ENCODE data around the gene ERBIN.
A peak's percentile ranks its signal among the peaks of the same experiment; 100 is the strongest.
"Not testable (repeated sequence)": the region's sequence is repeated elsewhere in the genome, so short reads cannot be mapped to it uniquely, and the experiment has no call there.

Gene ERBIN

DNA sequence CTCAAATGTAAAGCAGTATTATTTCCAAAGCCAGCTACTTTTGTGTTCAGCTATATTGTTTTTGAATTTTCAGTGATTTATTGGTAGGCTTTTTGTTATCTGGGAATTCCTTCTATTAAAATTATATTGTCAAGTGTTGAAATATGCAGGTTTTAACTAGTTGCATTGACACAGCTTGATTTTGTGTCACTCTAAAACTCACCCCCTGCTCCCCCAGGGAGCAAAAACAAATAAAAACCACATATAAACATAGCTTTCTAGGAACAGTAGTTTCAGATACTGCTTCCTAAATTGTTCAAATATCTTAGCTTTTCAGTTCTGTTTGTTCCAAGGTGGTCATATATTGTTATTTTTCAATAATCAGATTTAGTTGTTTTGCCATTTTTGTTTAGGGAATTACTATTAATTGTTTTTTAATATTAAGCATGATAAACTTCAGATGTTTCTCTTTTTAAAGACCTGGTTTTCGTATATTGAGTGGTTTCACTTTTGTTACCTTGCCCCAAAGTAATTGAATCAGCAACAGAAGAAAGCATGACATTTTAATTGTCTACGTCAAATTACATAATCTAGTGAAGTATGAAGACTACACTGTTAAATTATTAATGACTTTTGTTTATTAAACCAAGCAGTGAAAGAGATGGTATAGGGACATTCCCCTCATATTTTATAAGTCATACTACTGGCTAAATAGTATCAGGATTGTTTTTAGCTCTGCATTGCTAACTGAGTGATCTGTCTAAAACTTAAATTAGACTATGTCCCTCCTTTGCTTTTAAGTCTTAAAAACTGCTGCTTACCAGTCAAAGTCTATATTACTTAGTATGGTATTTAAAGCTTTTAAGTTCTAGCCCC, 43.4 kb downstream of the ERBIN start:
- no peak for DNase-seq

DNA sequence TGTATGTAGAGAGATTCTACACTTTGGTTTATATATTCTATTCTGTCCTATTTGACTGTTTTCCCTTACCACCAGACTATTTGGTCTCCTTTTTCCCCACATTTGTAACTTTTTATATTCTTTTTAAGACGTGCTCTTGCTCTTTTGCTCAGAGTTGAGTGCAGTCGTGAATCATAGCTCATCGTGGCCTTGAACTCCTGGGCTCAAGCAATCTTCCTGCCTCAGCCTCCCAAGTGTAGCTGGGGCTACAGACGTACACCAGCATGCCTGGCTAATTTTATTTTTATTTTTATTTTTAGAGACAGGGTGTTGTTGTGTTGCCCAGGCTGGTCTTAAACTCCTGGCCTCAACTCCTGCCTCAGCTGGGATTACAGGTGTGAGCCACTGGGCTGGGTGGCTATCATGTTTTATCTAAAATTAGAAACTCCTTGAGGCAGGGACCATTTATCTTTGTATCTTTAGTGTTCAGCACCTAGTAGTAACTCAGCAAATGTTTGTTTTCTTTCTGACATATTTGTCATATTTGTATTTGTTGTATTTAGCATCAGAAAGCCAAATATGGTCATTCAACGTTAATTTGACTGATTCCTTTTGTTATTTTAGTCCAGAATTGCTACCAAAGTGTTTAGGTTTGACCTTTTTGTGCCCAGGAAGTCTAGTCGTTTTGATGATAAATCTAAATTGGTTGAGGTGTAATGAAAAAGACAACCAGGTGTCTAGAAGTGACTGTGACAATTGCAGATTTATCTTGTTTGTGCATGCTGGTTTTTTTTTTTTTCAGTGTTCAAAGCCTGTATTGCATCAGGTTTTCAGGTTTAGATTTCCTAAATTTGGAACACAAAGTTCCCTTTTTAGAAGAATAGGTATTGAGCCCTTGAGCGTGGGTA, 44.3 kb downstream of the ERBIN start:
- no peak for DNase-seq

DNA sequence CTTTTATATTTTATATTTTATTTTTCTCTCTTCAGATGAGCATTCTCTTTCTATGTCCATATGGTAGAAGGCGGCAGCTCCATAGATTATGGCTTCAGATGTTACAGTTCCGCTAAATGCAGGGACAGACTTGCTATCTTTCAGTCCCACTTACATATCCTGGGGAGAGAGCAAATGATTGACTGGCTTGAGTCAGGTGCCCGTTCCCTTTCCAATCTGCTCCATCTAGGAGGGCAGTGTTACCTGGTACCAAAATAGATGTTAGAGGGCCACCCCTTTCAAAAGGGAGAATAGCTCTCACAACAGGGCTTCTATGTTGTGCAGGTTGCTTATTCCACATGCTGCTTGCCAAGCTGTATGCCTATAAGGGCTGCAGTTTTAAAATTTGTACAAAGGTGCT, 45.3 kb downstream of the ERBIN start:
- no peak for DNase-seq

DNA sequence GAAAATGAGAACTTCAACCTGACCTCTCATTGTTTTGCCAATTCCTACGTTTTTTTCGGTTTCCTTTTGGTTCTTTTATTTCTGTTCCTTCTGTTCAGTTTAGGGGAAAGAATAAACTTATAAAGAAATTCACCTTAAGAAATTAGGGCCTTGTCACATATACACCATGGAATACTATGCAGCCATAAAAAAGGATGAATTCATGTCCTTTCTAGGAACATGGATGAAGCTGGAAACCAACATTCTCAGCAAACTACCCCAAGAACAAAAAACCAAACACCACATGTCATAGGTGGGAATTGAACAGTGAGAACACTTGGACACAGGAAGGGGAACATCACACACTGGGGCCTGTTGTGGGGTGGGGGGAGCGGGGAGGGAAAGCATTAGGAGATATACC, 46.5 kb downstream of the ERBIN start:
- DNase-seq, result not testable (repeated sequence)

DNA sequence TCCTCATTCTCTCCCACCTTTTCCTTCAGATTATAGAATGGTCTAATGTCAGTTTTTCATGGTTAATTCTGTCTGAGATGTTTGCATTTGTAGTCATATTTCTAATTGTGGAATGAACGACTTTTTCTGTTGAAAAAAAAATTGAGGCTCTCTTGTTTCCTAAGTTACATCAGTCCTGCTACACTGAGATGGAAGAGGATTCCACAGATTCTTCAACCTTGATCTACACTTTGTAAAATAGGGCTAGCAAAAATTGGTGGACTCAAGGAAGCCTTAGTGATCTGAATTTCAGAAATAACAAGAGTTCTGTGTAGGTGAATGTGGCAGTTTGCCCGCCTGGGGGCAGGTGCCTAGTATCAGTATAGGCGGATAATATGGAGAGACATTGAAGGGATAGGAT, 51.9 kb downstream of the ERBIN start:
- no peak for DNase-seq

DNA sequence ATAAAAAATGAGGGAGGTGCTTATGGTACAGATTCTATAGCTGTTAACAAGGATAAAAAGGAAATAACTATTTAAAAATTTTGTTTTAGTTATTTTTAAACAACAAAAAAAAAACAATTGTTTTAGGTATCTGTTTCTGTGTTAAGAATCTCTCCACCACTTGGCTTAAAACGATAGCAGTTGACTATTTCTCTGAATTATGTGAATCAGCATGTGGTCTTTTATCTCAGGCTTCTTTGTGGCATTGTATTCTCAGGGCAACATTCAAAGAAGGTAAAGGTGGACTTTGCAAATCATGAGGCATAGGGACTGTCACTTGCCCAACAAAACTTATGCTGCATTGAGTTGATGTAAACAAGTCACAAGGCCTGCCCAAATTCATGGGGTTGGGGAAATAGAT, 55.2 kb downstream of the ERBIN start:
- peak; percentile 13 for DNase-seq

DNA sequence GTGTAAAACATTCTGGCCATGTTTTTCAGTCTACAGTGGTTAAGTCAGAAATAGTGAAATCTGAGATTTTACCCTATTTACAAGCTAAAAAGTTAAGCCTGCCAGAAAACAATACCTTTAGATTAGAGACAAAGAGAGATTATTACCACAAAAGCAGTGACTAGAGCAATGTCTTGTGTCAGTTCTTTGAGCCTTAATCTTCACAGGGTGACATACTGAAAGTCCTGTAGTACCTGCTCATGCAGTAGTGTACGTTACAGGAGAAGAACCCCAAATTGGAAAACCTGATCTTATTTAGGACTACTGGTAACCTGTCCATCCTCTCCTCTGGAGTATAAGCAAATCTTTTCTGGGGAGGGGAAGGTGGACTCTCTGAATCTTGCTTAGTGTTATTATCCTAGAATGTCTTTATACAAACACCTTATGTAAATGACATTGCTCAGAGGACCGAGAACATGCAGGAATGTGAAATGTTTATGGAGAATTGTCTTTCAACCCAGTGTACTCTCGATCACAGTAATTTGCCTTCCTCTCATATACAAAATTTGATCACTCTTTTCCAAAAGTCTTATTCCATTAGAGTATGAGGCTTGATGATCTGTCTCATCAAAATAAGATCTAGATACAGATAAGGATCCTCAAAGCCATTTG, 55.7 kb downstream of the ERBIN start:
- no peak for DNase-seq

DNA sequence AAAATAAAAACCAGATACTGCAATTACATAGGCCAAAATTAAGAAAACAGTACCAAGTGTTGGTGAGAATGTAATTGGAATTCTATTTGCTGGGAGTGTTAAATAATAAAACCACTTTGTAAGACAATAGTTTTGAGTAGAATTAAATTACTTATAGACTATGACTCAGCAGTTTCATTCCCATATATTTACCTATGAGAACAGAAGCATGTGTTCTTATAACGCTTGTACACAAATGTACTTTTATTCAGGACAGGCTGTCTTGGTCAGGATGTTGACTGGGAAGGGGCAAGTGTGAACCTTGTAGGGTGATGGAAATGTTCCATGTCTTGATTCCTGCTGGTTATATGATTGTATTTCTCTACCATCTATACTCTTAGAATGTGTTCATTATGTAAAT, 56.3 kb downstream of the ERBIN start:
- DNase-seq, result no peak

DNA sequence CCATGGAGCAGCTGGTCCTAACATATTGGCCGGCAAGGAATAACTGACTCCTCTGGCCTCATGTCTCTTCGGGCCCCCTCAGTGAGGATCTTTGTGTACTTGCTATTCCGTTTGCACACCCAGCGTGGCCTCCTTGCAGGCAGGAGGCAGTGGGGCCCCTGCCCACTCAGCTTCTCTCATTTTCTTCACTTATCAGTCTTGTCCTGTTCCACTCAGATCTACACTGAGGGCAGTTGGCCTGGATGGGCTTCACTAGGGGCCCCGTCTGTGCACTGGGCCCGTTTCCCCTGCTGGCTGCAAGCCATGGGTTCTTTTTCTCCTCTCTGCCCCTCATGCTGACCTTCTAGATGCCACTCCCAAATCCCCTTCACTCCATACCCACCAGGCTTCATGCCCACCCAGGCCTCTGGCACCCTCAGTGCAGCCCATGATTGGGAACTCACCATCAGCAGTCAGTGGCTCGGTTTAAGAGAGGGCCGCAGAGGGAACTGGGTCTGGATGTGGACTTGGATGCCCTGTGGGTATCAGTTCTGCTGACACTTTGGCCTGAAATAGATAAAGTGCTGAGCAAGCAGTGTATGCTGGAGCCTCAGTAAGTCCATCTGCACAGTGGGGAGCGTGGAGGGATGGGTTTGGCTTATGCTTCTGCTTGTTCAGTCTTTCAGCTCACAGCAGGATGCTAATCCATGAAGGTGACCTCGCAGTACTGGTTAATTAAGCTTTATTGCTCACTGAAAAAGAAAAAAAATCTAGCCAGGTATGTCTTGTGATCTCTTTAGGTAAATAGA, 57.9 kb downstream of the ERBIN start:
- DNase-seq, result no peak

DNA sequence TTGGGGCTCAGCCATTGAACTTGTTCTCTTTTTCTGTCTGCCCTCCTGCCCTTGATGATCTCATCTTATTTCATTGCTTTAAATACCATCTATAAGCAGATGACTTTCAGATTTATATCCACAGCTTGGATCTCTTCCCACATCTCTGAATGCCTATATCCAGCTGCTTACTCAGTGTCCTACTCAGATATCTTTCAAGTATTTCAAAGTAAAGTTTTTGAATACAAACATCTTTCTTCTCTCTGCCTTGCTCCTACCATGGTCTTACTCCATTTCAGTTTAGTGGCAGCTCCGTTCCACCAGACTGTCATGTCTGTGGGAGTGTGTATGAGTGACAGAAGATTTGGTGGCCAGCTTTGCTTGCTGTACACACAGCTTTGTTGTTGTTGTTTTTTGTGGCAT, 59.7 kb downstream of the ERBIN start:
- no peak for DNase-seq

DNA sequence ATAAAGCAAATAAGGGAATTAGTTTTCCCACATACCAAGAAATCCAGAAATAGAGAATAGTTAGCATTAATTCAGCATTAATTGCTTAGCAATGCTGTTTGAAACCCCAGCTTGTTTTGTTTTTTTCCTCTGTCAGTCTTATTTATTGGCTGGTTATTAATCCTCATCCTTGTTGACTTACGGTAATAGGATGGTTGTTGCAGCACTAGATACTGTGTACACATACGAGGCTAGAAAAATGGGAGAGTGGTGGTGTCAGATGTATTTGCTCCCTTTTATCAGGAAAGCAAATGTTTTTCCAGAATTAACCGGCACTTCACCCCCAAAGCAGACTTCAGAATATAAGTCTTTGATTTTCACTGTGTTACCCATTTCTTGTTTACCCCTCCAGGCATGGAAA, 60.4 kb downstream of the ERBIN start:
- no peak for DNase-seq

DNA sequence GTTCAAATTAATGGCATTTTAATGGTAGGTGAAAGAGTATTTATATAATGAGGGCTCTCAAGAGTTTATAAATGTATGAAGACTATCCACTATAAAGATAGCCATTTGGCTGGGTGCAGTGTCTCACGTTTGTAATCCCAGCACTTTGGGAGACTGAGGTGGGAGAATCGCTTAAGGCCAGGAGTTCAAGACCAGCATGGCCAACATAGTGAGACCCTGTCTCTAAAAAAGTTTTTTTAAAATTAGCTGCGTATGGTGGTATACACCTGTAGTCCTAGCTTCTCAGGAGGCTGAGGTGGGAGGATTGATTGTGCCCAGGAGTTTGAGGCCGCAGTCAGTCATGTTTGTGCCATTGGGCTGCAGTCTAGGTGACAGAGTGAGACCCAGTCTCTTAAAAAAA, 61.6 kb downstream of the ERBIN start:
- DNase-seq, result no peak

DNA sequence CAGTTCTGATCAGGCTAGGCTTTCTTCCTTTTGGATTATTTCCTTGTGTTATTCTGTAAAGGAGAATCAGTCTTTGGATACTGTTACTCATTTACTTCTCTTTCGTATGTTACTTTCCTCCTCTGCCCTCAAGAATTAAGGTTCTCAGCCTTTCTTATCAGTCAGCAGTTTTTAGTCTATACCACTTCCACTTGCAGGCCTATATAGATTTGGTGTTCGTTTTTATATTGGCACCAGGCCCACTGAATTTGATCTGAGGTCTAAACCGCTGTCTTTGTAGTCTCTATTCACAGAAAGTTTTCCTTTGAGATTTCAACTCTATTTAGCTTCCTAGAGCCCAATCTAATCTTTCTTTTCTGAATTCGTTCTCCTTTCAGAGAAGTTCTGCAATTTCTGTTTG, 62.8 kb downstream of the ERBIN start:
- DNase-seq, result no peak

DNA sequence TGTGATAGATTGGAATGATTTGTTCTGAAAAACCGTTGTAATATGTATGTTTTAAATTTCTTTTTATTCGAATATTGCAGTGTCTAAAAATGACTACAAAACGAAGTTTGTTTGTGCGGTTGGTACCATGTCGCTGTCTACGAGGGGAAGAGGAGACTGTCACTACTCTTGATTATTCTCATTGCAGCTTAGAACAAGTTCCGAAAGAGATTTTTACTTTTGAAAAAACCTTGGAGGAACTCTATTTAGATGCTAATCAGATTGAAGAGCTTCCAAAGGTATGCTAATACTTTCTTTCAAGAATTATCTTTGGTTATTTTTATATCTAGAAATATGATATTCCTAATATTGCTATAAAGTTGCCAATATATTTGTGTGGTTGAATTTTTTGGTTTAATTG, 66.3 kb downstream of the ERBIN start:
- no peak for DNase-seq

DNA sequence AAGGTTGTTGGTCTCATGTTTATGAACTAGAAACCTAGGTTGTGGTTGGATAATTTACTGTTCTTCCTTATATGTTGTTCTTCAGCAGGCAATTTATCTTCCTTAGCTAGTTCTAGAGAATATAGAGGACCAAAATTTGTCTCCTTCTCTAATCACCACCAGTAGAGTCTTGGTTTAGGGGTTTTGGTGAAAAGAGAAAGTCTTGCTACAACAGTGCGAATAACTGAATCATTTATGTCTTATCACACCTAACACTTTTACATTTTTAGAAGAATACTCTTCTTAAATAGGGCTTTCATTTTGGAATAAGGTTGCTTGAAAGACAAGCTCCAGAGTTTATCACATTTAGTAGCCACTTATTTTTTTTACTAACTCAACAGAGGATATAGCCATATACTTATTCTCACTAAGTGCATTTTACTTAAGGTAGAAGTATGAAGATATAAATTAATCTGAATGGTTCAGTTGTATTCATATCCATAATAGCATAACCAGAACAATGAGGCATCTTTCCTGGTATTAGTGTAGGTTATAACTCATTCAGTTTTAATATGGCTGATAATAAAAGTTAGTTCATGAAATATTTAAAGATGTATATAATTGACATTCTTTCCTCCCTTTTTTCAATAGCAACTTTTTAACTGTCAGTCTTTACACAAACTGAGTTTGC, 67.9 kb downstream of the ERBIN start:
- DNase-seq, result no peak

DNA sequence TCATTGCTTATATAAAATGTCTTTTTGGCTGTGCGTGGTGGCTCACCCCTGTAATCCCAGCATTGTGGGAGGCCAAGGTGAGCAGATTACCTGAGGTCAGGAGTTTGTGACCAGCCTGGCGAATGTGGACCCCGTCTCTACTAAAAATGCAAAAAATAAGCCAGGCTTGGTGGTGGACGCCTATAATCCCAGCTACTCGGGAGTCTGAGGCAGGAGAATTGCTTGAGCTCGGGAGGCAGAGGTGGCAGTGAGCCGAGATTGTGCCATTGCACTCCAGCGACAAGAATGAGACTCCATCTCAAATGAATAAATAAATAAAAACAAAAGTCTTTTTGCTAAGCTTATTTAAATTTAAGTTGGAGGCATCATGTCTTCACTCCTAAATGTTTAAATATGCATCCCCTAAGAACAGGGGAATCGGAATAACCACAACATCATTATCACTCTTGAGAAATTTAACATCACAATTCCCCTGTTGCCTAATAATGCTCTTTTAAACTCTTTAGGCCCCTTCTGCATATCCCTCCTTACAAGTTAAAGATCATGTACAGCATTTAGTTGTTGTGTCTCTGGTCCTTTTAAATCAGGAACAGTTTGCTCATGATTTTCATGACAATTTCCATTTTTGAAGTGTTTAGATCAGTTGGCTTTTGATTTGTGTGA, 72.8 kb downstream of the ERBIN start:
- no peak for DNase-seq

DNA sequence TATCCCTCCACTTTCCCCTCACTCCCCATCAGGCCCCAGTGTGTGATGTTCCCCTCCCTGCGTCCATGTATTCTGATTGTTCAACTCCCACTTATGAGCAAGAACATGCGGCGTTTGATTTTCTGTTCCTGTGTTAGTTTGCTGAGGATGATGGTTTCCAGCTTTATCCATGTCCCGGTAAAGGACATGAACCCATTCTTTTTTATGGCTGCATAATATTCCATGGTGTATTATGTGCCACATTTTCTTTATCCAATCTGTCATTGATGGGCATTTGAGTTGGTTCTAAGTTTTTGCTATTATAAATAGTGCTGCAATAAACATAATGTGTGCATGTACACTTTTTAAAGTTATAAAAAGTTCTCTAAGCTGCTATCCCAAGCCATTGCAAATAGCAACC, 75.6 kb downstream of the ERBIN start:
- DNase-seq, result no peak

DNA sequence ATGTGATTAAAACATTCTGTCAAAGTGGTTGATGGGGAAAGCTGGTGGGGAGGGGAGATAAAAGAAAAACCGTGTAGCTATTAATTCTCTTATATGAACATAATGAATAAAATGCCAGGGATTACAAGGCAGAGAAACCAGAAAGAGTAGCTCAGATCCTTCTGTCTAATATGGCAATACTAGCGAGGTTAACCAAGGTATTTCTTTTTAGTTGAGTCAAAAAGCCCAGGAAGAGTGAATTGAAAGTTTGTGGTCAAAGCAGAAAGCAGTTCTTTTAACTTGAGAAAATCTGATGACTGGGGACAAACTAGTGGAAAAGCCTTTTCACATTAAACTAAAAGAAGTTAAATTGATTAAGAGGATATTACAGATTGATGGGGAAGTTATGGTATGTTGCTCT, 76.0 kb downstream of the ERBIN start:
- no peak for DNase-seq

DNA sequence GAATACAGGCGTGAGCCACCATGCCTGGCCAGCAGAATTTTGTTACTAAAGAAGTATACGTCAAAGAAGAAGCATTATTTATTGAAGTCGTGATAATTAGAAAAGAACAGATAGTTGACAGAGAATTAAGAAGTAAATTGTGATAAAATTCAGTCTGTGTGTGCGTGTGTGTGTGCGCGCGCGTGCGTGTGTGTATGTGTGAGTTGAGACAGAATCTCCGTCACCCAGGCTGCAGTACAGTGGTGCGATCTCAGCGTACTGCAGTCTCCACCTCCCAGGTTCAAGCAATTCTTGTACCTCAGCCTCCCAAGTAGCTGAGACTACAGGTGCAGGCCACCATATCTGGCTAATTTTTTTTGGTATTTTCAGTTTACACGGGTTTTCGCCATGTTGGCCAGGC, 77.8 kb downstream of the ERBIN start:
- DNase-seq, result no peak

DNA sequence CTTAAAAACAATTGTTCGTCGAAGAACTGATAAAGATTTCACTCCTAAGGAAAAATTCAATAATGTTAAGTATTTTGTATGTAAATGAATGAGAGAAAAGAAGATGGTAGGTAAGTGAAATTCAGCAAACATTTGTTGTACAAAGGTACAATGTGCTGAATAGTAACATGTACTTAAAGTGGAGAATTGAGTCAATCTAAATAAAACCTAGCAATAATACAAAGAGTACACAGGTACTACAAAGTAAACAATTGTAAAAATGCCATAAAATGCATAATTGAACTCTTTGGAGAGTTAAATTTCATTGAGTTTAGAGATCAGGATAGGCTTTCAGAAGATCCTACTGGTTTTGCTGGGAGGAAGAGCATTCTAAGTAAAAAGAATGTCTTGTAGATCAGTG, 82.9 kb downstream of the ERBIN start:
- no peak for DNase-seq

DNA sequence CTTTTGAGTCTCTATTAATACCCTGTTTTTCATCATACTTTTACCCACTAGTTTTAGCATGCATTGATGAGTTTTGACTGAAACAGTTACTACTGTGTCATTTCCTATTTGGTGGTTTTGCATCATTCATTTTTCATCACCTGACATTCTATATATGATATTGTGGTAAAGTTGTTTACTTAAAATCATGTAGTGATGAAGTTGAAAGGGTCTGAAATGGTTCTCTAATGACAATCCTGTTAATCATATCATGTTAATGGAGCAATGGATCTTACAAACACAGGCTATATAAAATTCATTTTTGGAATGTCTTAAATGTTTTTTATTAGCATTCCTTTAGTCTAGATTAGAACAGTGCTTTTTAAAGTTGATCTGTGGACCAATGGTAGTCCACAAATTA, 84.1 kb downstream of the ERBIN start:
- peak; percentile 39 for DNase-seq

DNA sequence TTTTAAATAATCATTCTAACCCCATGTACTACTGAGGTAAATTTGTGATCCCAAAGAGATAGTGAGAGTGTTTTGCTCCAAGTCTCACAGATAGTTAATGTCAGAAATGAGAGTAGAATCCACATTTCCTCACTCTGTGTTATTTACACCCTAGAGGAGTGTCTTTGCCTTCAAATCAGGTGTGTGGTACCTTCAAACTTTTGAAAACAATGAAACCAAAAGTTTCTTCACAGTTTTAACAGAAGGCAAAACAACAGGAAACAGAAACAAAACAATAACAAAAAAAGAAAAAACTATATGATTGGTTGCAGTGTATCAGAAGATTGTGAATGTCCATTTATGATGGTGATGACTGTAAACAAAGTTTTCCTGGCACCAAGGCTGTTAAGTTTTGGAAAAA, 85.9 kb downstream of the ERBIN start:
- DNase-seq, result no peak
